ENCODE data around the gene ISOC2.
"Not testable (repeated sequence)": the region's sequence is repeated elsewhere in the genome, so short reads cannot be mapped to it uniquely, and the experiment has no call there.

ISOC2 gene

DNA sequence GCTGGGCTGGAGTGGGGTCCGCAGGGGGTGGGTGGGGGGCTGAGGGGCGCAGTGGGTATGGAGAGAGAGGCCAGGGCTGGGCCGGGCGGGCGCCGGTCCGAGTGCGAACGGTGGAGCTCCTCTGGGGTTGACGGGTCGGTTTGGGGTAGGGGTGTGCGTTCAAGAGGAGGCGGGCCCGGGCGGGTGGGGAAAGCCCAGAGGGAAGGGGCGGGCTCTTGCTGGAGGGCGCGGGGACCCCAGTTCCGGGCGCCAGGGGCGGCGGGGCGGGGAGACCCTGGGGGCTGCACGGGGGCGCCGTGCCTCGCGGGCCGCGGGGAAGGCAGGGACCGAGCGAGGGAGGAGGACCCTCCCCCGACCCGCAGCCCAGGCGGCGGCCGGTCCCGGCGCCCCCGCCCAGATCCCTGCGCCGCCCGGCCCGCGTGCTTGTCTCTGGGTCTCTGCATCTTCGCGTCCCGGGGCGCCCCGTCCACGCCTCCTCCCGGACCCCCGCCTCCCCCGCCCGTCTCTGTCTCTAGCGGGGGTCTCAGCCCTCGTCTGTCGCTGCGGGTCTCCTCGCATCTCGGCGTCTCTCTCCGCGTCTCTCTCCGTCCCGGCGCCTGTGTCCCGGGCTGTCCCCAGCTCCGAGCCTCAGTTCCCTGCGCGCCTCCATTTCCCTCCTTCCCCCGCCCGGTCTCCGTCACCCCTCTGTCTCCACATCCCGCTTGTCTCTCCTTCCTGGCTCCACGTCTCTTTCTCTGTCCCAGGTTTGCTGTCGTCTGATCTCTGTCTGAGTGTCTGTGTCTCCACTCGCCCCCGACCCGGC is 10.1 kb downstream of the ISOC2 start:
- no peaks in the 10 kb centered on the region for H3K36me3 ChIP-seq (ENCODE audit: insufficient read depth, low read length)
- no peaks in the 10 kb centered on the region for H3K4me1 ChIP-seq (ENCODE audit: control insufficient read depth, insufficient read depth, low read length)
- no peak overlapping the region for H3K4me3 ChIP-seq (ENCODE audit: low read length)
- H3K9me3 ChIP-seq (replicated peaks; ENCODE audit: low read length) = no peaks in the 10 kb centered on the region
- peaks cover 42% of the 10 kb centered on the region for H3K27me3 ChIP-seq (ENCODE audit: control insufficient read depth, insufficient read depth, low read length)
- H3K9ac ChIP-seq (ENCODE audit: low read depth, low read length) = no peak overlapping the region
- H3K4me2 ChIP-seq (ENCODE audit: low read length) = peak overlapping the region; percentile 47

- Histone ChIP-seq H3K4me2 (ENCODE audit: low read length) (no peak overlapping the region), H3K9me3 (replicated peaks; ENCODE audit: low read length) (no peaks in the 10 kb centered on the region), H3K4me3 (ENCODE audit: low read length) (no peak overlapping the region), H3K4me1 (ENCODE audit: control insufficient read depth, insufficient read depth, low read length) (no peaks in the 10 kb centered on the region), H3K9ac (ENCODE audit: low read depth, low read length) (no peak overlapping the region), H3K36me3 (ENCODE audit: insufficient read depth, low read length) (no peaks in the 10 kb centered on the region), H3K27me3 (ENCODE audit: control insufficient read depth, insufficient read depth, low read length) (peaks cover 56% of the 10 kb centered on the region)
These were observed 12.0 kb downstream of the ISOC2 start for GRCh38 chr19:55449469-55449868.

DNA sequence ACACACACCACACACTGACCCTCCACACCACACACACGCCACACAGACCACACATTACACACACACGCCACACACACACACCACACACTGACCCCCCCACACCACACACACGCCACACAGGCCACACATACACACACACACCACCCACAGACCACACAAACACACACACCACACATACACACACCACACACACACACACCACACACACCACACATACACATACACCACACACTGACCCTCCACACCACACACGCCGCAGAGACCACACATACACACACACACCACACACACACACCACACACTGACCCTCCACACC is 13.3 kb downstream of the ISOC2 start:
- not testable (repeated sequence) for H3K9me3 ChIP-seq (replicated peaks; ENCODE audit: low read length); H3K4me1 ChIP-seq (ENCODE audit: control insufficient read depth, insufficient read depth, low read length); H3K9ac ChIP-seq (ENCODE audit: low read depth, low read length); H3K36me3 ChIP-seq (ENCODE audit: insufficient read depth, low read length); H3K4me2 ChIP-seq (ENCODE audit: low read length); H3K4me3 ChIP-seq (ENCODE audit: low read length)
- peaks cover 68% of the 10 kb centered on the region for H3K27me3 ChIP-seq (ENCODE audit: control insufficient read depth, insufficient read depth, low read length)

DNA sequence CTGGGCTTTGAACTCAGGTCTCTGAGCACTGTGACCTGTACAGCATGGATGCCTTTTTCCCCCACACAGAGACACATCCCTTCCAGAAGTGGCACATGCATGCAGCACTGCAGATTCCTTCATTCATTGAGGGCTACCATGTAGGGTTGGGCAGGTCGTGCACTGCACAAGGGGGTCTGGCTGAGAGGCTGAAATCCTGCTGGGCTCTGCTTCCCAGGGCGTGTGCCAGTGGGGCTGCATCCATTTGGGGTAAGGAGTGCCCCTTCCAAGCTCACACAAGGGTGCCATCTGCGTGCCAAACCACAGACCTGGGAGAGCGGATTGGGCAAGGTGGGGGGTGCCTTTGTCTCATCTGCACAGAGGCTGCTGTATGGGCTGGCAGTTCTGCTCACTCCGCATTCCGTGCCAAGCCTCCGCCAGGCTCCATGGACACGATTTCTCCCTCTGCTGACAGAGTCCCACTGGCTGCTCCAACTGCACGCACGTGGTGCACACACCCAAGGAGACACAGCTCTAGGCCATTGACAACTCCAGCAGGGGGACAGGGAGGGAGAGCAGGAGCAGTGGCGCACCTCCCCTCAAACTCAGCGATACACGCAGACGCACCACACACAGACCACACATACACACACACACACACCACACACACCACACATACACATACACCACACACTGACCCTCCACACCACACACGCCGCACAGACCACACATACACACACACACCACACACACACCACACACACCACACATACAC is 13.8 kb downstream of the ISOC2 start:
- Histone ChIP-seq H3K27me3 (ENCODE audit: control insufficient read depth, insufficient read depth, low read length) (peaks cover 72% of the 10 kb centered on the region), H3K4me2 (ENCODE audit: low read length) (no peak overlapping the region), H3K4me1 (ENCODE audit: control insufficient read depth, insufficient read depth, low read length) (no peaks in the 10 kb centered on the region), H3K9me3 (replicated peaks; ENCODE audit: low read length) (no peaks in the 10 kb centered on the region), H3K36me3 (ENCODE audit: insufficient read depth, low read length) (no peaks in the 10 kb centered on the region), H3K9ac (ENCODE audit: low read depth, low read length) (no peak overlapping the region), H3K4me3 (ENCODE audit: low read length) (no peak overlapping the region)

- H3K27me3 ChIP-seq (ENCODE audit: control insufficient read depth, insufficient read depth, low read length) = peaks cover 72% of the 10 kb centered on the region
These were observed 15.4 kb downstream of the ISOC2 start for GRCh38 chr19:55446060-55446459.

DNA sequence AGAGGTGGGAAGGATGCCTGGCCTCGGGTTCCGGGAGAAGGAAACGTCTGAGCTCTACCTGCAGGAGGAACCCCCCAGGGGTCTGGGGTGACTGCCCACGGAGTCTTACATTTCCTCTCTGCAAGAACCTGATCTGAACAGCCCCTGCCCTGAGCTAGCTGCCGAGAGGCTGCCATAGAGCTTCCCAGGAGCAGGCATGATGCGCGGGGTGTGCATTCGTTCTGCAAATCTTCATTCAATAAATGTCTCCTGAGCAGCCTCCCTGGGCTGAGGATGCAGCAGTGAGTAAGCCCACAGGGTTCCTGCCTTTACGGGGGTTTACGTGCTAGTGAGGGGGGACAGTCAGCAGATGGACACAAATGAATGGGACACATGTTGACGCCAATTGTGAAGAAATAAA is 16.8 kb downstream of the ISOC2 start:
- Histone ChIP-seq H3K4me3 (ENCODE audit: low read length) (no peak overlapping the region), H3K36me3 (ENCODE audit: insufficient read depth, low read length) (no peaks in the 10 kb centered on the region), H3K27me3 (ENCODE audit: control insufficient read depth, insufficient read depth, low read length) (peaks cover 74% of the 10 kb centered on the region), H3K4me1 (ENCODE audit: control insufficient read depth, insufficient read depth, low read length) (peaks cover 3% of the 10 kb centered on the region), H3K9ac (ENCODE audit: low read depth, low read length) (no peak overlapping the region), H3K9me3 (replicated peaks; ENCODE audit: low read length) (no peaks in the 10 kb centered on the region), H3K4me2 (ENCODE audit: low read length) (no peak overlapping the region)

More at GRCh38 chr19:55446060-55446459, 15.4 kb downstream of the ISOC2 start:
- no peak overlapping the region for H3K4me2 ChIP-seq (ENCODE audit: low read length)
- H3K4me3 ChIP-seq (ENCODE audit: low read length) = no peak overlapping the region
- no peaks in the 10 kb centered on the region for H3K9me3 ChIP-seq (replicated peaks; ENCODE audit: low read length)
- no peak overlapping the region for H3K9ac ChIP-seq (ENCODE audit: low read depth, low read length)
- H3K36me3 ChIP-seq (ENCODE audit: insufficient read depth, low read length) = no peaks in the 10 kb centered on the region
- H3K4me1 ChIP-seq (ENCODE audit: control insufficient read depth, insufficient read depth, low read length) = no peaks in the 10 kb centered on the region

DNA sequence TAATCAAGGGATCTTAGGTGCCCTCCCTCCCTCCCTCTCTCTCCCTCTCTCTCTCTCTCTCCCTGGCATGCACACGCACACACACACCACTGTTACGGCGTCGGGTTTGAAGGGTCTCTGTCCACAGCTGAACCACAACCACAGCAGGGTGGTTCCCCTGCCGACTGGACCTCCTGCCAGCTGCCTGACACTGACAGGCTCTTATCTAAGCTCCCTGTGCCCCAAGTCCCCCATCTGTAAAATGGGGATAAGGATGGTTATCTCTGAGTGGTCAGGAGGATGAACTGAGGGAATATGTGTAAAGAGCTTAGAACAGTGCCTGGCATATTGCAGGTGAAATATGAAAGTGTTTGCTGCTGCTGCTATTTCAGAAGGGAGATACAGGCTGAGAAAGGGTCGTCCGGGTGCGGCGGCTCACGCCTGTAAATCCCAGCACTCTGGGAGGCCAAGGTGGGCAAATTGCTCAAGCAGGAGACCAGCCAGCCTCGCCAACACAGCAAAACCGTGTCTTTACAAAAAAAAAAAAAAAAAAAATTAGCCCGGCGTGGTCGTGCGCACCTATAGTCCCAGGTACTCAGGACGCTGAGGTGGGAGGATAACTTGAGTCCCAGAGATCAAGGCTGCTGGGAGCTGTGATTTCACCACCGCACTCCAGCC is 17.5 kb downstream of the ISOC2 start:
- H3K4me2 ChIP-seq (ENCODE audit: low read length) = no peak overlapping the region
- H3K4me1 ChIP-seq (ENCODE audit: control insufficient read depth, insufficient read depth, low read length) = peaks cover 3% of the 10 kb centered on the region
- no peaks in the 10 kb centered on the region for H3K36me3 ChIP-seq (ENCODE audit: insufficient read depth, low read length)
- no peak overlapping the region for H3K4me3 ChIP-seq (ENCODE audit: low read length)
- no peaks in the 10 kb centered on the region for H3K9me3 ChIP-seq (replicated peaks; ENCODE audit: low read length)
- no peak overlapping the region for H3K9ac ChIP-seq (ENCODE audit: low read depth, low read length)
- peaks cover 75% of the 10 kb centered on the region for H3K27me3 ChIP-seq (ENCODE audit: control insufficient read depth, insufficient read depth, low read length)

GRCh38 chr19:55443045-55443823 is 18.2 kb downstream of the ISOC2 start, which contains the start of gene SHISA7:
Gene SHISA7 (minus strand): TSS chr19:55443300. CDS start chr19:55442863, 437 bp downstream.
- peaks cover 77% of the 10 kb centered on the region for H3K27me3 ChIP-seq (ENCODE audit: control insufficient read depth, insufficient read depth, low read length)

GRCh38 chr19:55442372-55442961 is 19.0 kb downstream of the ISOC2 start:
- Histone ChIP-seq H3K9me3 (replicated peaks; ENCODE audit: low read length) (no peaks in the 10 kb centered on the region), H3K9ac (ENCODE audit: low read depth, low read length) (no peak overlapping the region), H3K4me2 (ENCODE audit: low read length) (no peak overlapping the region), H3K36me3 (ENCODE audit: insufficient read depth, low read length) (no peaks in the 10 kb centered on the region), H3K4me3 (ENCODE audit: low read length) (no peak overlapping the region), H3K27me3 (ENCODE audit: control insufficient read depth, insufficient read depth, low read length) (peaks cover 72% of the 10 kb centered on the region), H3K4me1 (ENCODE audit: control insufficient read depth, insufficient read depth, low read length) (peaks cover 3% of the 10 kb centered on the region)

More at GRCh38 chr19:55443045-55443823, 18.2 kb downstream of the ISOC2 start, which contains the start of gene SHISA7:
- Histone ChIP-seq H3K9ac (ENCODE audit: low read depth, low read length) (no peak within 1 kb of the TSS), H3K4me3 (ENCODE audit: low read length) (no peak within 1 kb of the TSS), H3K9me3 (replicated peaks; ENCODE audit: low read length) (no peaks in the 10 kb centered on the region), H3K4me2 (ENCODE audit: low read length) (no peak within 1 kb of the TSS), H3K36me3 (ENCODE audit: insufficient read depth, low read length) (no peaks in the 10 kb centered on the region), H3K4me1 (ENCODE audit: control insufficient read depth, insufficient read depth, low read length) (peaks cover 3% of the 10 kb centered on the region)

DNA sequence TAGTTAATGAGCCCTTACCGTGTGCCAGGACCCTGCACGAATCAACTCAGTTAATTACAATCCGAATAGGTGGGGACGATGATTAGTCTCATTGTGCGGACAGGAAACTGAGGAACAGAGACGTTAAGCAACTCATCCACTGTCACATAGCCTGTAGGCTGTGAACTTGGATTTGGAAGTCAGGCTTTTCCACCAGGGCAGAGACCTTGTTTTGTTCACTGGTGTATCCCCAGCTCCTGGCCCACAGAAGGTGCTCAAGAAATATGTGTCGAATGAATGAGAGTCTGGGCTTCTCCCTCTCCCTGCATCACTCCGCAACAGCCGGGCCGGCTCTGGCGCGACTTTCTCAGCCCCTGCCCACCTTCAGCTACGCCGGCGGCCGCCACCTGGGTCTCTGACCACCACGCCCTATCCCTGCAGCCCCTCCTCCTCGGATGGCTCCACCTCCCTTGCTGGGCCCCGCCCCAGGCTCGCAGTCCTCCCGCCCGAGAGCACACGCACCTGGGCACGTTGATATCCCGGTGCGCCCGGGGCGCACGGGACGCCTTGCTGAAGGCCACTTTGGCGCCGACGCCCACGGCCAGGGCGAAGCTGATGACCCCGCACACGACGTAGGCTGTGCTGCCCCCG is 19.6 kb downstream of the ISOC2 start:
- Histone ChIP-seq H3K4me2 (ENCODE audit: low read length) (no peak overlapping the region), H3K9me3 (replicated peaks; ENCODE audit: low read length) (no peaks in the 10 kb centered on the region), H3K9ac (ENCODE audit: low read depth, low read length) (no peak overlapping the region), H3K4me1 (ENCODE audit: control insufficient read depth, insufficient read depth, low read length) (peaks cover 3% of the 10 kb centered on the region), H3K4me3 (ENCODE audit: low read length) (no peak overlapping the region), H3K27me3 (ENCODE audit: control insufficient read depth, insufficient read depth, low read length) (peaks cover 67% of the 10 kb centered on the region), H3K36me3 (ENCODE audit: insufficient read depth, low read length) (no peaks in the 10 kb centered on the region)

Measured in skeletal muscle satellite cell (primary cell).